Measurements from ENCODE around the gene SPATA6.
"Not testable (repeated sequence)": the region's sequence is repeated elsewhere in the genome, so short reads cannot be mapped to it uniquely, and the experiment has no call there.

- TF ChIP-seq CTCF, POLR2A (IDR thresholded peaks at IDR 0.05): not testable (repeated sequence)
Observed at GRCh38 chr1:48444186-48444585, 27.8 kb downstream of the SPATA6 start.
